GM19467 (cell line): Measurements from ENCODE around the gene DVL2.
"Not testable (repeated sequence)": the region's sequence is repeated elsewhere in the genome, so short reads cannot be mapped to it uniquely, and the experiment has no call there.

Experiments
- ATAC-seq: cut with Tn5 transposase; IDR thresholded peaks from one replicate; pipeline ENCODE4 v1.9.1; 2021; ENCODE audit warnings: mild to moderate bottlenecking, moderate library complexity; ENCODE audit not compliant: unreplicated experiment

Gene DVL2

DNA sequence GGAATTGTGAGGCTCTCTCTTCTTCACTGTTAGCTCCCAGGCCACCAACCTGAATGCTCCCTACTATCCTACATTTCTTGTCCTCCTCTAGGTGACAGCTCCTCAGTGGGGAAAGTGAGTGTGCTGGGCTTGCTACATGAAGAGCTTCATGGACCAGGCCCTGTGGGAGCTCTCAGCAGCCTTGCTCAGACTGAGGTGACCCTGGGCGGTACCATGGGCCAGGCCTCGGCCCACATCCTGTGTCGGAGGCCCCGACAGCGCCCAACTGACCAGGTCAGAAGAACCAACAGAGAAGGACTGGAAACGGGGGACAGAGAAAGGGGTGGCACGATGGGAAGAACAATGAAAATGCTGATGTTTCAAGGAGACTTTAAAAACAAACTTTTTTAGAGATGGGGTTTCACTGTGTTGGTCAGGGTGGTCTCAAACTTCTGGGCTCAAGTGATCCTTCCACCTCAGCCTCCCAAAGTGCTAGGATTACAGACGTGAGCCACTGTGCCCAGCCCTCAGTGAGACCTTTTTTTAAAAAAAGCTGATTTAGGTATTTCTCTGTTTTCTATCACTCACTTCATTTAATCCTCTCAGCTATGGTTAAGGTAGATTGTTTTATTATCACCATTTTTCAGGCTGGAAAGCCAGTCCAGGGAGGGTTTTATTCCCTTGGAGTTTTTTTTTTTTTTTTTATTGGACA lies 22.6 kb upstream of the DVL2 start:
- no peak for ATAC-seq

- ATAC-seq: no peak
Measured at GRCh38 chr17:7254511-7254910, 20.2 kb upstream of the DVL2 start.

DNA sequence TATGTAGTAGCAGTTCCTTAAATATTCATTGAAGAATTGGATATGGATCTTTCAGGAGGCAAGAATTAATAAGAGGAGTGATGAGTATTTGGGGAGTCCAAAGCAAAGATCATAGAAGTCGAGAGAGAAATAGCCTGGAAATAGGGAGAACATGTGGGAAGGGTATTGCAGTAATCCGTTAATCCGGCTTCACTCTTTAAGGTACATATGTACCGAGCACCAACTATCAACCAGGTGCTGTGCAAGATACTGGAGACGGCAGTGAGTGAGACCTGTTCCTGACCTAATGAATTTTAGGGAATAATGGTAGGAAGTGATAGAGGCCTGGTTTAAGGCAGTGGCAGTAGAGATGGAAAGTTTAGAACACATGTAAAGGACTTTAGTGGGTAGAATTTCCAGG lies 18.8 kb upstream of the DVL2 start:
- ATAC-seq: no peak

- ATAC-seq: peak; percentile 31
Measured at GRCh38 chr17:7252176-7253043, 18.1 kb upstream of the DVL2 start, which contains the start of gene ELP5. ELP5 (plus strand) TSS chr17:7252215; CDS start chr17:7252551, 336 bp downstream.

DNA sequence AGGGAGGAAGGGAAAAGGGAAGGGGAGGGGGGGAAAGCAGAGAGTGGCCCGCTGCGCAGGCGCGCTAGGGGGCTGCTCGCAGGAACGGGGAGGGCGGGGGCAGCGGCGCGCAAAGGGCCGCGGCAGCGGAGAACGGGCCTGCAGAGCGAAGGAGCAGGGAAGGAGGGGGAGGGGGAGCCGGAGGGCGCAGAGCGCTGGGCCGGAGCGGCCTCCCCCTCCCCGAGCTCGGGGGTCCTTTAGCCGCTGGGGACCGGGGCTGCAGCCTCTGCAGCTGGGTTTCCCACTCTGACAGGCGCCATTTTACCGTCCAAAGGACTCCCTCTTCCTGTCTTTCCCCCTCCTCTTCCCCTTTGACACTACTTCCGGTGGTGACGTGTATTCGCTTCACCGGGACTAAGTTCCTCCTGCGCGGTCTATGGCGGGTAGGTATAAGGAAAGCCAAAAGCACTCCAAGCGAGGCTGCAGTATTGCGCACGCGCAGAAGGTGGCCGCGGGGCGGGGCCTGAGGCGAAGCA lies 17.4 kb upstream of the DVL2 start, which contains the start of gene CTDNEP1:
TSS of gene CTDNEP1 (minus strand) at position 74 of the 515 bp plus-strand sequence. CDS start 438 bp downstream, outside the sequence.
- ATAC-seq: peak; percentile 81

DNA sequence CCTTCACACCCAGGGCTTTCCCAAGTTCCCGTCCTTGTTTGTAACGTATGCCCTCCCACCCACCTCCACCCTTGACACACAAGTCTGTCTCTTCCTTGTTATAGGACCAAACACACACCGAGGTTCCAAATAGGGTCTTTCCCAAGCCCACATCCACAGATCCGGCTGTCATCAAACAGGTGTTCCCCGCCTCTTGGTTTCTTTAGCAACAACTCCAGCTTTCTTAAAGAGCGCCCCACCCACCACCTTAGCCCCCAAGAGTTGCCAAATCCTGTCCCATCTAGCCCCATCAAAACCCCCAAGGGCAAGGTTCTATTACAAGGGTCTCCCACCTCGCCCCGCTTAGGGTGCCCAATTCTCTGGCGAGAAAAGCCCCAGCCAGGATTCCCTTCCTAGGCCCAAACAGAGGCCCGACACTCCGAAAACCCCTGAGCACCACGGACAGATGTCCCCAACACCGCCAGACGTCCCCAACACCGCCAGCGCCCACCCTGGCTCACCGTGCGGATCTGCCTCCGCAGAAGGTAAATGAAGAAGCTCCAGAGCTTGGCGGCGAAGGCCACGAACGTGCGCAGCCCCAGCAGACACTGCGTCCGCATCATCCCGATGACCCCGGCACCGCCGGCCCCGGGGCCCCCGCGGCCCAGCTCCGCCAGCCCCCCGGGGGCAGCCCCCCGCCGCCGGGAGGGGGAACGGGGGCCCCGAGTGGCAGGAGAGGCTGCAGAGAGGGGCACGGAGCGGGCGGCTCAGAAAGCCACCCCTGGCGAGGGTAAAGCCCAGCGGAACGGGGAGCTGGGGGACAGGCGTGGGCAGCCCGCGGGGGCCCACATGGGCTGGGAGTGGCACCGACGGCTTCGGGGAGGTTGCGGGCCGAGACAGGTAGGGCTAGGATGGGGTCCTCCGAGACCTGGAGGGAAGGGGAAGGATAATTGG lies 16.6 kb upstream of the DVL2 start:
- no peak for ATAC-seq

- no peak for ATAC-seq
Measured at GRCh38 chr17:7249830-7250229, 15.5 kb upstream of the DVL2 start.

GRCh38 chr17:7249214-7249613 lies 14.9 kb upstream of the DVL2 start:
- no peak for ATAC-seq

GRCh38 chr17:7248796-7249195 lies 14.5 kb upstream of the DVL2 start:
- ATAC-seq: no peak

GRCh38 chr17:7246779-7247178 lies 12.5 kb upstream of the DVL2 start:
- no peak for ATAC-seq

DNA sequence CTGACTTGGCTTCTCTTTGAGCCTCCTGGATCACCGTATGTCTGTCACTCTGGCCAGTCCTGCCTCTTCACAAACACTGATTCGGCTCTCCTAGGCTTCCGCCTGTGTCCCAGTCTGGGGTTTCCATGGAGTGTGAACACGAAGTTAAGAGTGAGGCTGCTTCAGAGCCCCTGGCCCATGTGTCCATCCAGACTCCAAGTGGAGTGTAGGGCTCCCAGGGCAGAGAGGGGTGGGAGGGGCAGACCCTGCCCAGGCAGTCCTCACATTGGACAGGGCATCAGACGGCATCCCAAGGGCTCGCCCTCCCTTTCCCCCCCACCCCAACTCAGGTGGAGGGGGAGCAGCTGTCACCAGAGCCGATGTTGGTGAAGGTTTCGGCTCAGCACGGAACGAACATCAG lies 9.5 kb upstream of the DVL2 start:
- ATAC-seq: not testable (repeated sequence)

DNA sequence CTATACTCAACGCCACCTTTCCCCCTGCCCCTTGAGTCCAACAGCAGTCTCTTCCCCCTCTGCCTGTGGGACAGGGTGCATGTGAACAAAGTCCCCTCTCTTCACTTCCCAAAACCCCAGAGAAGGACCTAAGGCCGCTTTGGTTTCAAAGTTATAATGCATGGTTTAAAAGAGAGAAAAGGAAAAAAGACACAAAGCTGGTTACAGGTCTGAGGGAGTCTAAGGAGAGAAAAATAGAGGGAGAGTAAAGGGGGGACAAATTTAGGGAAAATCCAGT lies 9.1 kb upstream of the DVL2 start:
- no peak for ATAC-seq

DNA sequence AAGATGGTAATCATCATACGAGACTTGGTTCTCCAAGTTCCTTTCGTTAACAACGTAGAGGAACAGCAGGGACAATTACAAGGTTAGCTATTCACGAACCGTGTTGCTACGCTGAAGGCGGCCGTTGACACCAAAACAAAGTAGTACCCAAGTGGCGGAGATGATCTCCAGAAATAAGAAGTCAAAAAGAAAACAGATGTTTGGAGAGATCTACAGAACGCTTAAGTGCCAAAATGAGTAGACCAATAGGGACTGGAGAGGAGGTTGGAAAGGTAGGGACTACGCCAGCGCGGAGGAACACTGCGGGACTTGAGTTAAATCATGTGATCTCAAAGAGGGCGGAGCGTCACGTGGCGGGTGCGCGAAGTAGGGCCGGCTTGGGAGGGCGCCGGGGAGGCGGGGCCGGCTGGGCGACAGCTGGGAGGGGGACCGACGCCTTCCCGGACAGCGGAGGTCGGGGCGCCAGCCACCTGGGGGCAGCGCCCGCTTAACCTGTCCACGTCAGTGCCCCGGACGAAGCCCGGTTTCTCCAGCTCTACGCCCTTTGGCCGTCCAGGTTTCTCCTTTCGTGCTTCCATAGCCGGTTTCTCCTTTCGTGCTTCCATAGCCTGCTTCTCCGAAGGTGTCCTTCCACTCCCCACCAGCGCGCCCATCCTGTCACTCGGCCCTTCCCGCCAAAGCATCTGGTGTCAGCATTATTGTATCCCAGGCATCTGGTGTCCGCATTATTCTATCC lies 8.6 kb upstream of the DVL2 start:
- peak; percentile 35 for ATAC-seq

DNA sequence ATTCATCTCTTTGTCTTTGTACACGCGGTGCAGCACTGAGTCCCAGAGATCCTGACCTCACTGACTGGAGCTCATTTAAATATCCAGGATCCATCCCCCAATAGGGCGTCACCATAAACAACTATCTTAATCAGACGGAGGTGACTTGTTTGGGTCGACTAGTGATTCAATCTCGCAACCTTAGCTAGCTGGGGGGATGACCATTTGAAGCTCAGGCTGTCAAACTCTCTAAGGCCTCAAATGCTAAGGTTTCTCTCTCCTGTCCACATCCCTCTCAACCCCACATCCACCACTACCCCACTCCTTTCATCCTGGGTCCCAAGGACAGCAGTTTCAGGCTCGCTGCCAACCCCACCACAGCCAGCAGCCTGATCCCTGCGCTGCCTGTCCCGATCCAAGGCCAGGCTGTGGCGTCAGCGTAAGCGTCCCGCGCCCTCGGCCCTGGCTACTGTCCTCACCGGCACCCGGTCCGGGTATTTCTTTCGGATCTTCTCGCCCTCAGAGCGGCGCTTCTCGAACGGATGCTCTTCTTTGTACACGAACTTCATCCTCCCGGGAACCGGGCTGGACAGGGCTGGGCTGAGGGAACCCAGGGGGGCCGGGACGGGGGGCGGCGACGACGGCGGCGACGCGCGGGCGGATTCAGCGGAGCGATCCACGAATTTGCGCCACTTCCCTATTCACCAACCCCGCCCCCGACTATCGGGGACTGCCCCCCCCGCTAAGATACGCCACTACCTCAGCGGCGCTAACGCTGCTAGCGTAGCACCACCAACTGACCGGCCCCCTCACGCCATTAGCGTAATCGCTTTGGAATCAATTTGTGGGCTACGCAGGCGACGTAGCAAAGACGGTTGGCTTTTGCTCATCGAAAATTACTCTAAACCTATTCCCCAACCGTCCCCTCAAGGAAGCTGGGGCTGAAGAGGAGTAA lies 7.7 kb upstream of the DVL2 start, which contains the start of gene GABARAP:
TSS of gene GABARAP (minus strand) at position 667 of the 934 bp plus-strand sequence. CDS start at position 548, 119 bp downstream.
- peak; percentile 37 for ATAC-seq

- ATAC-seq: no peak
Measured at GRCh38 chr17:7241090-7241733, 6.9 kb upstream of the DVL2 start.

DNA sequence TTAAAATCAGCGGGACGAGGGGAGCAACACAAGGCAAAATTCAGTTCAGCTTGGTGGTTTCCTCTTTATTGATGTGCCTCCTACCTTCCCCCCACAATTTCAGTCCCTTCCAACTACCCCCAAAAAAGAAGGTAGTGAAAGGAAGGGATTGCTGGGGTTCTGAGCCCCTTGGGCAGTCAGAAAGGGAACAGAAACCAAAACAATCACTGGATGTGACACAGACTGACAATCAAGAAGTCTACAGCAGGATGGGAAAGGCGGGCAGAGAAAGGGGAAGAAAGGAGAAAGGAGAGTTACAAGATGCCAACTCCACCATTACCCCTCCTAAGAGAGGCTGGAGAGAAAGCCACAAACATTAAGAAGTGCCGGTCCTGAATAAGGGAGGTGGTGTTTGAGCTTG lies 6.1 kb upstream of the DVL2 start:
- no peak for ATAC-seq

- peak; percentile 41 for ATAC-seq
Measured at GRCh38 chr17:7239091-7240027, 5.0 kb upstream of the DVL2 start, which contains the start of gene PHF23. PHF23 (minus strand) TSS chr17:7239457; CDS start chr17:7239279, 178 bp downstream.
